GM18517 (cell line): ENCODE results near the gene PARP1.
"Not testable (repeated sequence)": the region's sequence is repeated elsewhere in the genome, so short reads cannot be mapped to it uniquely, and the experiment has no call there.

Source experiments
- ATAC-seq: cut with Tn5 transposase; IDR thresholded peaks from one replicate; pipeline ENCODE4 v1.9.1; 2021; ENCODE audit warnings: mild to moderate bottlenecking, moderate library complexity; ENCODE audit not compliant: unreplicated experiment

Gene PARP1

GRCh38 chr1:226407497-226408284 is at the start of gene PARP1:
Gene PARP1, minus strand, starts transcription at chr1:226408093. Its CDS starts 164 bp downstream, at chr1:226407929.
- ATAC-seq = peak; percentile 71

GRCh38 chr1:226457307-226457712 is 49.4 kb upstream of the PARP1 start:
- ATAC-seq = no peak

- ATAC-seq = no peak
These were observed 48.0 kb upstream of the PARP1 start for GRCh38 chr1:226455843-226456242.

DNA sequence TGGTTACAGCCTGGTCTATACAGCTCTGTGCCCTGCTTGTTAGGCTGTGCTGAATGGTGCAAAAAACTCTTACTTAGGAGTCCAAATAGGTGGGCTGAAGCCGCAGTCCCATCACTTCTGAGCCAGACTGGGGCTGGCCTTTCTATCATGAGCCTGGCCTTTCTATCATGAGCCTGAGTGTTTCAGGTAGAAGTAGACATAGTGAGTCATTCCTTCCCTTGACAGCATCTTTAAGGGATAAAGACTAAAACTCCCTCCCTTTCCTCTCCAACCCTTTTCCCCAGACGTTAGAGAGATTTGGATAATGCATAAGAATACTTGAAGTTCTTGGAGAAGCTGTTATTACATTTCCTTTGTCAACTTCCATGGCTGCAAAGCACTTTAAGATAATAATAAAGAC is 46.5 kb upstream of the PARP1 start:
- ATAC-seq = no peak

- no peak for ATAC-seq
These were observed 45.3 kb upstream of the PARP1 start for GRCh38 chr1:226453015-226453704.

DNA sequence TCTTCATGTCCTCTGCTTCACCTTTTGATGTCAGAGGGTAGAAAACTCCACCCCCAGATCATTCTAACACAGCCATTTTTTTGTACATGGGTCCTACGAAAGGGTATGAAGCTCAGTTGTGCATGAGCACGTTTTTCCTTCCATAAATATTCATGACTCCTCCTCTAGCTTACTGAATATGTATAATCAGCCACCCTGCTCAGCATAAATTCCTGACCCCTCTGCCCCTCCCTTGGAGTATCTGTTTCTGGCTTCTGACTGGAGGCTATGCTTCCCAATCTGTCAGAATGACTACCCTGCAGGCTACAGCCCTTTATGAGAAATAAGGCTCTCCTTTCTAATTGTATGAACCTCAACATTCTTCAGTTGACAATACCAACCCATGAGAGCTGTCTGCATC is 42.8 kb upstream of the PARP1 start:
- ATAC-seq = no peak

- ATAC-seq = no peak
These were observed 41.9 kb upstream of the PARP1 start for GRCh38 chr1:226449823-226450222.

DNA sequence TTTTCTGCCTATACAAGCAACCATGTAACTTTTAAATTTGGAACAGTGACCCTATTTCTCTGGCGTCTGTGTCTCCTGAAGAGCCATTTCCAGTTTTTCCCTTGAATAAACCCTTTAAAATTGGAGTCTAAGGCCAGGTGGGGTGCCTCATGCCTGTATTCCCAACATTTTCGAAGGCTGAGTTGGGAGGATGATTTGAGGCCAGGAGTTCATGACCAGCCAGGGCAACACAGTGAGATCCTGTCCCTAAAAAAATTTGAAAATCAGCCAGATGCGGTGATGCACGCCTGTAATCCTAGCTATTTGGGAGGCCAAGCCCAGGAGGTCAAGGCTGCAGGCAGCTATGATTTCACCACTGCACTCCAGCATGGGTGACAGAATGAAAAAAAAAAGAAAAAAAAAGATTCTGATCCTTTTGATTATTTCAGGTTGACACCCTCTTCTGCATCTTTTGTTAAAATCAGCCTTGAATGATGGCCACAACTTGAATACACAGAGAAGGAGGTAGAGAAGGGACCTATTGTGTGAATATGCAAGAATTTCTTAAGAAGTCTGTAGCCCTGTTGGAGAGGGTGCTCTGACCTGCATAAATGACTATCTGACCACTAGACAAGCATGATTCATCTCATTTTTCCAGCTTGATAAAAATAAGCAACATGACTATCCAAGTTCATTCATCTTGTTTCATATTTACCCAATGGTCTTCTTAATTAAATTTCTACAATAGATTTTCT is 40.2 kb upstream of the PARP1 start:
- no peak for ATAC-seq

DNA sequence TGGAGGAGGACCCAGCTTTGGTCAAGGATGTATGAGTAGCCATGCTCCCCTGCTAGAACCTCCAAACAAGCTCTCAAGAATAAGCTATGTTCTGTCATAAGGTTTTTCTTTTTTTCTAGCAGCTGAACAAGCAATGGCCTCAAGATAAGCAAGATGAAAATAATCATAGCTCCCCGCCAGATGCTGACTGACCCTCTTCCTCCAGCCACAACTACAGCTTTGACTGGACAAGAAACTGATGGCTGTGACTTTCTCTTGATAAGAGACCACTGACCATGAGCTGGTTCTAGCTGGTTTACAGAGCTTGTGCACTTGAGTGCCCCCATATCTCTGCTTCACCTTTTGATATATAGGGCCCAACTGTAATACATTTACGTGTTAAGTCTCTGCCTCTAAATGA is 38.2 kb upstream of the PARP1 start:
- no peak for ATAC-seq

DNA sequence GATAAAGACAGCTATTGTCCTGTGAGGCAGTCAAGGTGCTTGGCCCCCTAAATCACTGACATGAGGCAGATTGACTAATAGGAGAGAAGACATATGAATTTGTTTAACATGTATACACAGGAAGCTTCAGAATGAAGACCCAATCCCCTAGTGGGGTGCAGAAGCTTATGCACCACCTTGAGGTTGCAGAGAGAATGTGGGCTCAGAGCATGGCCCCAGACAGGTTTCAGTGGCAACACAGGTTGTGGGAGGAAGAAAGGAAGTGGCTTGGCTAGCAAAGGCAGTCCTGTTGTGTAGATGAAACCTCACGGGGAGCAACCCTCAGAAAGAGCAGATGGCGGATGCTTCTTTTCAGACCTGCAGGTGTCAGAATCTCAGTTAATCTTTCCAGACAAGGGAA is 37.0 kb upstream of the PARP1 start:
- peak; percentile 100 for ATAC-seq

DNA sequence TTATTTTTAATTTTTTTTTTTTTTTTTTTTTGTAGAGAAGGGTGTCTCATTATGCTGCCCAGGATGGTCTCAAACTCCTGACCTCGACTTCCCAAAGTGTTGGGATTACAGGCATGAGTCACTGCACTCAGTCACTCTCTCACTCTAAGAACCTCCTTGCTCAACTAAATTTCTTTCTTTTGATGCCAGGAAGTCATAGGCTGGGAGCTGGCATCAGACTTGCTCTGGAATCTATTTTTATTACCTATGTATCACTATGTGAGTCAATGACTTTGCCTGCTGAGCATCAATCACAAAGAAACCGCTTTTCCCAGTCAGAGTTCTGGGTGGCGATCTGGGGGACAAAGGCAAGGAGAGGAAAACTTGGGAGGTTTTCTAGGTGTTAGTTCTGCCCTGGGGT is 35.5 kb upstream of the PARP1 start:
- ATAC-seq = no peak

GRCh38 chr1:226443033-226443432 is 35.1 kb upstream of the PARP1 start:
- ATAC-seq = no peak

DNA sequence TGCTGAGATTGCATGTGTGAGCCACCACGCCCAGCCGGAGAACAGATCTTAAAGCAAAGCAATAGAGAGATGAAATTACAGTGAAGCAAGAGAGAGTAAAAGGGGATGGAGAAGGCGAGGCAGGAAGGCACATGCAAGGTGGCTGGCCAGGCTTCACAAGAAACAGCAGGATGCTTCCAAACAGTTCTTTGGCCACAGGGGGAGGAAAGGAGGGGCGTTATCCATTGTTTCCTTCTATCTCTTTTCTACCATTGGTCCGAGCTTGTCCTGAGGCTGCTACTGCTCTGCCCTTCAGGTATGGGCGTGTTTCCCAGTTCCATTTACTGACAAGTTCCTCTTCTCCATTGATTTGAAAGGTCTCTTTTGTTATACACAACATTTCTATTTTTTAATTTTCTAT is 33.7 kb upstream of the PARP1 start:
- no peak for ATAC-seq

GRCh38 chr1:226440512-226440911 is 32.6 kb upstream of the PARP1 start:
- no peak for ATAC-seq

DNA sequence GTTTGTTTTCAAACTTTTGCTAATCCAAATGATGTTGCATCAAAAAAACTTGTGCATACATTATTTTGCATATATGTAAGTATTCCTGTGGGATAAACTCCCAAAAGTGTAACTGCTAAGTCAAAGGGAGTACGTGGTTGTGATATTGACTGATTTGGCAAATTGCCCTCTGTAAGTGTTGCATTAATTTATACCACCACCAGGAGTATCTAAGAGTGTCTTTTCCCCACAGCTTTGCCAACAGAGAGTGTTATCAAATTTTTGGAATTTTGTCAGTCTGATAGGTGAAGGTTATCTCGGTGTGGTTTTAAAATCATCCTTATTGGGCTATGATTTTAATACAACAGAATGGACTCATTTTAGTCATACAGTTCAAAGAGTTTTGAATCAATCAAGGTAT is 30.1 kb upstream of the PARP1 start:
- no peak for ATAC-seq

GRCh38 chr1:226436855-226437491 is 29.1 kb upstream of the PARP1 start:
- ATAC-seq = no peak

DNA sequence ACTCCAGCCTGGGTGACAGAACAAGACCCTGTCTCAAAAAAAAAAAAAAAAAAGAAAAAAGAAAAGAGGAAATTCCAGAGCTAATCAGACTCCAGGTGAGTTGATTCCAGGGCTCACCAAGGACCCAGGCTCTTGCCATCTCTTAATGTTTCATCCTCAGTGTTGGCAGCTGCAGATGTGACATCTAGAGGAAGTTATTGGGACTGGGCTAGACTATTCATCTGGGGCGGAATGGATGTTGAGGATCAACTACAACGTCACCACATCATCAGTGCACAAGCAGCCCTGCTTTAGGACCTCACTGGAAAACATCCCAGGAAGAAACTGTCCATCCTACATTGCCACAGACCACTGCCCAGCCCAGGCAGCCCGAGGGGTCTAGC is 28.6 kb upstream of the PARP1 start:
- no peak for ATAC-seq

GRCh38 chr1:226433341-226433720 is 25.4 kb upstream of the PARP1 start:
- no peak for ATAC-seq

DNA sequence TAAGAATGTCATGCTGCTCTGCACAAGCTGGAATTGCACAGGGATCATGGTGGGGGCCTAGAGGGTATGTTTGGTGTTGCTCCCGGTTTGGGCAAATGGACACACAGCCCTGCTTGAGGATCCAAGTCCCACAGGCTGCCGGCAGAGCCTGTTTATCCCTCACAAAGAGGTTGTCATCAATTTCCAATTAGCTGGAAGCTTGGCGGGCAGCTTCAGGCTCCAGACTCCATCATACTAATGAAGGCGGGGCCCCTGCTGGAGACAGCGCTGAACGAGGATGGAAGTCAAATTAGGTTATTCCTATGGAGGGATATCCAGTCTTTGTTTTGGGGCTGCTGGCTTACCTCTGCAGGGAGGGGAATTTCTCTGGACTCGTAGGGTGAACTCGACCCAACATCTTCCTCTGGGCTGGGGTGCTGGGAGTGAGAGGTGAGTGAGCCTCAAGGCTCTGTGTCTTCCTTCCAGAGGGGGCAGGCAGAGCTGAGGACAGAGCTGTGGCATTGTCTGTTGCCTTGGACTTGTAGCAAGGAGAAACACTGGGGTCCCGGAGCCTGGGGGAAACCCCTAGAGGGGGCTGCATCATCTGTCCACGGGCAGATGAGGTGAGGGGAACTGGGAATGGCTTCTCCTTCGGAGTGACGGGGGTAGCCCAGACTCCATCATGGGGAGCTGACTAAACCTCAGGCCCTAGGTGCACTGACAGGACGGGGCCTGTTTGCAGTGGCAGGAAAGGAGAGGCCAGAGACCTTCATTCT is 24.9 kb upstream of the PARP1 start:
- ATAC-seq = no peak

DNA sequence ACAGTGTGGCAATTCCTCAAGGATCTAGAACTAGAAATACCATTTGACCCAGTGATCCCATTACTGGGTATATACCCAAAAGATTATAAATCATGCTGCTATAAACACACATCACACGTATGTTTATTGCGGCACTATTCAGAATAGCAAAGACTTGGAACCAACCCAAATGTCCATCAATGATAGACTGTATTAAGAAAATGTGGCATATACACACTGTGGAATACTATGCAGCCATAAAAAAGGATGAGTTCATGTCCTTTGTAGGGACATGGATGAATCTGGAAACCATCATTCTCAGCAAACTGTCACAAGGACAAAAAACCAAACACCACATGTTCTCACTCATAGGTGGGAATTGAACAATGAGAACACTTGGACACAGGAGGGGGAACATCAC is 24.0 kb upstream of the PARP1 start:
- ATAC-seq = not testable (repeated sequence)
